ENCODE results near the gene CRISPLD2. TPM values are rescaled to one million over a fixed set of nuclear protein-coding genes. Genes with fewer than 3 reads are reported as not detected.

CRISPLD2 gene
- total and polyA plus RNA-seq, 10 of the 15 experiments (the other 5 are each of a cell fraction or from before 2014, with no cell fraction given), result 0.03 to 0.30 (median 0.08) TPM; not detected in 5

DNA sequence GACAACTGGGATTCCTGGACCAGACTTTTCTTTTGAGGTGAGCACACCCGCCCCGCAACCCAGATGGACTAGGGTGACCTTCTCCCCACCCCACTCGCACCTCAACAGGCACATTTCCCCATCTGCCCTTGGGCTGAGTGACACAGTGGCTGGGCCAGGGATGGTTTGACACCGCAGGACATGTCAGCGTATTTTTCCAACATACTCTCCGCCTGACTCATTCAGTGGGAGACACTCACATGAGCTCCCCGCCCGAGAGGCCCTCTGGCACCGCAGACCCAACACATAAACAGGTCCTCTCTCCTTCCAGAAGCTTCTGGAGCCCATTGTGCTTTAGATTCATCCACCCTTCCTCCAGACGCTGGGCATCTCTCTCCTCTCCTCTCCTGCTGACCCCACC lies 122.1 kb downstream of the CRISPLD2 start (continued):
- TF ChIP-seq, protein P1, sequence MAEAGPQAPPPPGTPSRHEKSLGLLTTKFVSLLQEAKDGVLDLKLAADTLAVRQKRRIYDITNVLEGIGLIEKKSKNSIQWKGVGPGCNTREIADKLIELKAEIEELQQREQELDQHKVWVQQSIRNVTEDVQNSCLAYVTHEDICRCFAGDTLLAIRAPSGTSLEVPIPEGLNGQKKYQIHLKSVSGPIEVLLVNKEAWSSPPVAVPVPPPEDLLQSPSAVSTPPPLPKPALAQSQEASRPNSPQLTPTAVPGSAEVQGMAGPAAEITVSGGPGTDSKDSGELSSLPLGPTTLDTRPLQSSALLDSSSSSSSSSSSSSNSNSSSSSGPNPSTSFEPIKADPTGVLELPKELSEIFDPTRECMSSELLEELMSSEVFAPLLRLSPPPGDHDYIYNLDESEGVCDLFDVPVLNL (IDR thresholded peaks at IDR 0.05; ENCODE audit: low read depth, low read length), result no peak
- no peak for TF ChIP-seq FOXM1 (IDR thresholded peaks at IDR 0.05; ENCODE audit: low read depth, low read length)
- TF ChIP-seq, protein P2, sequence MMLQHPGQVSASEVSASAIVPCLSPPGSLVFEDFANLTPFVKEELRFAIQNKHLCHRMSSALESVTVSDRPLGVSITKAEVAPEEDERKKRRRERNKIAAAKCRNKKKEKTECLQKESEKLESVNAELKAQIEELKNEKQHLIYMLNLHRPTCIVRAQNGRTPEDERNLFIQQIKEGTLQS (IDR thresholded peaks at IDR 0.05; ENCODE audit: borderline replicate concordance, extremely low read depth, low read depth, low read length), result no peak
- no peak for TF ChIP-seq NFIC (IDR thresholded peaks at IDR 0.05; ENCODE audit: low read depth, low read length)
- no peak for TF ChIP-seq NR2C2 (IDR thresholded peaks at IDR 0.05; ENCODE audit: borderline replicate concordance, control insufficient read depth, insufficient read length, low read depth)
- TF ChIP-seq ESRRA (IDR thresholded peaks at IDR 0.05; ENCODE audit: low read length), result no peak
- TF ChIP-seq PML (IDR thresholded peaks at IDR 0.05; ENCODE audit: low read length), result no peak

DNA sequence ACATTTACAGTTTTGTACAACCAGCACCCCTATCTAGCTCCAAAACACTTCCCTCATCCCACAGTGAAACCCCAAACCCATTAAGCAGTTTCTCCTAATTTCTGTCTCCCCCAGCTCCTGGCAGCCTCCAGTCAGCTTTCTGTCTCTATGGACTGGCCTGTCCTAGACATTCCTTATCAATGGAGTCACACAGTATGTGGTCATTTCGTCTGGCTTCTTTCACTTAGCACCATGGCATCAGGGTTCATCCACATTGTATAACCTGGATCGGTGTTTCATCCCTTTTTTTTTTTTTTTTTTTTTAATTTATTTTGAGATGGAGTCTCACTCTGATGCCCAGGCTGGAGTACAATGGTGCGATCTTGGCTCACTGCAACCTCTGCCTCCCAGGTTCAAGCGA lies 123.0 kb downstream of the CRISPLD2 start:
- BruUV-seq (replicated peaks), result no TSS peak

More for the DNA sequence above, 123.0 kb downstream of the CRISPLD2 start:
- no peaks in the 10 kb centered on the region; the same call in 2 of the 3 replicates for H3K9me3 ChIP-seq (replicated peaks; ENCODE audit: control insufficient read depth, insufficient read depth, low read length)
- no peak overlapping the region for H3K4me3 ChIP-seq
- no peaks in the 10 kb centered on the region for H3K4me1 ChIP-seq (ENCODE audit: control insufficient read depth, insufficient read depth, low read length)
- ChIA-PET RAD21 (ENCODE audit: unreplicated experiment) (interaction anchor here (0.6 kb wide), 1 partner anchor 63 kb away, joined by 3 read pairs; no protein-coding TSS in a partner anchor), POLR2A (no interaction called here), CTCF (interaction anchor here (0.7 to 1.4 kb wide), 3 partner anchors 9 to 27 kb away, joined by 3 to 5 read pairs (median 3); no protein-coding TSS in a partner anchor), SMC1A (ENCODE audit: uncharacterized antibody, unreplicated experiment) (interaction anchor here (1.4 kb wide), 1 partner anchor 18 kb away, joined by 4 read pairs; no protein-coding TSS in a partner anchor)
- H3K27ac ChIP-seq (ENCODE audit: control insufficient read depth, insufficient read depth), result no peak overlapping the region
- no peak overlapping the region for H3K9ac ChIP-seq (ENCODE audit: control insufficient read depth, insufficient read depth, low read length)
- no peaks in the 10 kb centered on the region for H3K79me2 ChIP-seq (ENCODE audit: control insufficient read depth, insufficient read depth, low read length)
- no peaks in the 10 kb centered on the region for H4K20me1 ChIP-seq (ENCODE audit: control insufficient read depth, insufficient read depth)
- no peak overlapping the region for H3K4me2 ChIP-seq (ENCODE audit: control insufficient read depth, insufficient read depth)
- 52% methylated on average over 3 of the region's 4 CpGs for WGBS (ENCODE audit: insufficient coverage, insufficient replicate concordance, low lambda C conversion rate, missing lambda C conversion rate)
- ATAC-seq (no peak), DNase-seq (ENCODE audit: low read depth, low spot score) (no peak), FAIRE-seq (no peak)
- H2AFZ ChIP-seq (ENCODE audit: control insufficient read depth, low read depth, low read length), result no peak overlapping the region
- intact Hi-C loops (cut with micrococcal nuclease; ENCODE audit: unreplicated experiment) (no loop called here), in situ Hi-C loops (cut with MboI) (no loop called here)
- H3K27me3 ChIP-seq (replicated peaks in 1 of 2; ENCODE audit: control insufficient read depth in 2 of 2, insufficient read depth in 2 of 2, low read length in 1 of 2), result no peaks in the 10 kb centered on the region
- no peaks in the 10 kb centered on the region for H3K36me3 ChIP-seq (ENCODE audit: control insufficient read depth in 2 of 2, insufficient read depth in 2 of 2, low read length in 1 of 2)
- TF ChIP-seq, protein P3, sequence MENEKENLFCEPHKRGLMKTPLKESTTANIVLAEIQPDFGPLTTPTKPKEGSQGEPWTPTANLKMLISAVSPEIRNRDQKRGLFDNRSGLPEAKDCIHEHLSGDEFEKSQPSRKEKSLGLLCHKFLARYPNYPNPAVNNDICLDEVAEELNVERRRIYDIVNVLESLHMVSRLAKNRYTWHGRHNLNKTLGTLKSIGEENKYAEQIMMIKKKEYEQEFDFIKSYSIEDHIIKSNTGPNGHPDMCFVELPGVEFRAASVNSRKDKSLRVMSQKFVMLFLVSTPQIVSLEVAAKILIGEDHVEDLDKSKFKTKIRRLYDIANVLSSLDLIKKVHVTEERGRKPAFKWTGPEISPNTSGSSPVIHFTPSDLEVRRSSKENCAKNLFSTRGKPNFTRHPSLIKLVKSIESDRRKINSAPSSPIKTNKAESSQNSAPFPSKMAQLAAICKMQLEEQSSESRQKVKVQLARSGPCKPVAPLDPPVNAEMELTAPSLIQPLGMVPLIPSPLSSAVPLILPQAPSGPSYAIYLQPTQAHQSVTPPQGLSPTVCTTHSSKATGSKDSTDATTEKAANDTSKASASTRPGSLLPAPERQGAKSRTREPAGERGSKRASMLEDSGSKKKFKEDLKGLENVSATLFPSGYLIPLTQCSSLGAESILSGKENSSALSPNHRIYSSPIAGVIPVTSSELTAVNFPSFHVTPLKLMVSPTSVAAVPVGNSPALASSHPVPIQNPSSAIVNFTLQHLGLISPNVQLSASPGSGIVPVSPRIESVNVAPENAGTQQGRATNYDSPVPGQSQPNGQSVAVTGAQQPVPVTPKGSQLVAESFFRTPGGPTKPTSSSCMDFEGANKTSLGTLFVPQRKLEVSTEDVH (IDR thresholded peaks at IDR 0.05; ENCODE audit: low read depth, partially characterized antibody), result no peak
- no peak for TF ChIP-seq SRF (IDR thresholded peaks at IDR 0.05; ENCODE audit: low read depth in 2 of 2, low read length in 2 of 2)
- no peak for TF ChIP-seq DPF2 (IDR thresholded peaks at IDR 0.05)
- TF ChIP-seq CBX3 (IDR thresholded peaks at IDR 0.05; ENCODE audit: borderline replicate concordance, low read depth), result no peak
- TF ChIP-seq RFX5 (IDR thresholded peaks at IDR 0.05; ENCODE audit: low read depth, low read length), result no peak
- no peak for TF ChIP-seq RBBP5 (conservative IDR thresholded peaks at IDR 0.05)
- no peak for TF ChIP-seq CBFB (IDR thresholded peaks at IDR 0.05; ENCODE audit: low read depth)
- no peak for TF ChIP-seq CBX5 (IDR thresholded peaks at IDR 0.05; ENCODE audit: low read depth)
- TF ChIP-seq, protein P4, sequence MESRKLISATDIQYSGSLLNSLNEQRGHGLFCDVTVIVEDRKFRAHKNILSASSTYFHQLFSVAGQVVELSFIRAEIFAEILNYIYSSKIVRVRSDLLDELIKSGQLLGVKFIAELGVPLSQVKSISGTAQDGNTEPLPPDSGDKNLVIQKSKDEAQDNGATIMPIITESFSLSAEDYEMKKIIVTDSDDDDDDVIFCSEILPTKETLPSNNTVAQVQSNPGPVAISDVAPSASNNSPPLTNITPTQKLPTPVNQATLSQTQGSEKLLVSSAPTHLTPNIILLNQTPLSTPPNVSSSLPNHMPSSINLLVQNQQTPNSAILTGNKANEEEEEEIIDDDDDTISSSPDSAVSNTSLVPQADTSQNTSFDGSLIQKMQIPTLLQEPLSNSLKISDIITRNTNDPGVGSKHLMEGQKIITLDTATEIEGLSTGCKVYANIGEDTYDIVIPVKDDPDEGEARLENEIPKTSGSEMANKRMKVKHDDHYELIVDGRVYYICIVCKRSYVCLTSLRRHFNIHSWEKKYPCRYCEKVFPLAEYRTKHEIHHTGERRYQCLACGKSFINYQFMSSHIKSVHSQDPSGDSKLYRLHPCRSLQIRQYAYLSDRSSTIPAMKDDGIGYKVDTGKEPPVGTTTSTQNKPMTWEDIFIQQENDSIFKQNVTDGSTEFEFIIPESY (IDR thresholded peaks at IDR 0.05), result no peak
- no peak for TF ChIP-seq POLR2AphosphoS5 (IDR thresholded peaks at IDR 0.05; ENCODE audit: low read length)
- TF ChIP-seq JUND (IDR thresholded peaks at IDR 0.05; ENCODE audit: low read depth, low read length), result no peak

Data from GM12878 (cell line).